HG03064 (cell line): ENCODE results near the gene METTL25.

Experiments used
- ATAC-seq: cut with Tn5 transposase; IDR thresholded peaks from one replicate; pipeline ENCODE4 v1.9.1; 2021; ENCODE audit warnings: low read depth; ENCODE audit not compliant: unreplicated experiment

METTL25 gene

DNA sequence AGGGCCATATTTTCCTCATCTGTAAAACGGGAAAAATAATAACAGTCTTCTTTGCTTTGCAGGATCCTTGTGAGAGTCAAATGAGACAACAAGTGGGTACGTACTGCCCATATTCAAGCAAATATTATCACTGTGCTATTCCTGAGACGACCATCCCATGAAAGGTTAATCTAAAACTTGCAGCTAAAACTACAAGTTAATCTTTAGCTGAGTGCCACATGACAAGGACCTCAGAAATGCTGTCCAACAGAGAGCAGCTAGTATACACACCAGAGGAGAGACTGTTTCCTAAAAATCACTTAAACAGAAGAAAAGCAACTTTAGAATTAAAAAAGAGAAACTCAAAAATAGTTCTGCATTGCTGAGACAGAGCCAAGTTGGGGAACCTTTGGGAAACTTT is 165.7 kb downstream of the METTL25 start:
- ATAC-seq, result no peak

DNA sequence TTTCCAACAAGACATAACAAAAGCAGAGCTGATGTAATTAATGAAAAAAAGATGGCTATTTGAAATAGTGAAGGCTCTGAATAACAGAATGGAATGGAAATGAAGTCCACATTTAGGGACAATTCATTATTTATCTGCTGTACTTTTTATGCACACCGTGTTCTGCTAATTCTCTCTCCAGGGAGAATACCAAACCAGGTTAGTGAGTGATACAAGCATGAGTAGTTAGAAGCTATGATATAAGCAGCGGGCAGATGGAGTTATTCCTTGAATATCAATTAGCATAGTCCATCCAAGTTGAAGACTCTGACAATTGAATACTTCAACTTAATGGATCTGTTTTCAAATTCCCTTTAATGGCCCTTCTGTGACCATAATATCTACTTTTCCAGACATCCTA is 166.3 kb downstream of the METTL25 start:
- ATAC-seq, result no peak

DNA sequence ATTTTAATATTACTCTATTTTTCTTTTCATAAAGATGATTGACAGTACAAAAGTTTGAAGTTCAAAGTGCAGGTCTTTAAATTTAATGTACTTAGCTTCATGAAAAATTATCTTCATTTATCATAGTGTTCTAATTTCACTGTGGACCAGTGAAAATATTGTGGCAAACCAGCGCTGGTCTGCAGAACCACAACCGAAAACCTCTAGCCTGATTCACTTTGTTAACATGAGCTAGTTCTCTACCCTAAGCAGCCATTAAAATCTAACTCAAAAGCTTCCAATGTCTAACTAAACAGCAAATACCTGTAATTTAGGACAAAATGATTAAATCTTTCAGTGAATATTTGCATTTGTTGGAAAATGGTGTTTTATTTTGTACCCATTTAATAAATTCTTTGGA is 167.3 kb downstream of the METTL25 start:
- ATAC-seq, result no peak

DNA sequence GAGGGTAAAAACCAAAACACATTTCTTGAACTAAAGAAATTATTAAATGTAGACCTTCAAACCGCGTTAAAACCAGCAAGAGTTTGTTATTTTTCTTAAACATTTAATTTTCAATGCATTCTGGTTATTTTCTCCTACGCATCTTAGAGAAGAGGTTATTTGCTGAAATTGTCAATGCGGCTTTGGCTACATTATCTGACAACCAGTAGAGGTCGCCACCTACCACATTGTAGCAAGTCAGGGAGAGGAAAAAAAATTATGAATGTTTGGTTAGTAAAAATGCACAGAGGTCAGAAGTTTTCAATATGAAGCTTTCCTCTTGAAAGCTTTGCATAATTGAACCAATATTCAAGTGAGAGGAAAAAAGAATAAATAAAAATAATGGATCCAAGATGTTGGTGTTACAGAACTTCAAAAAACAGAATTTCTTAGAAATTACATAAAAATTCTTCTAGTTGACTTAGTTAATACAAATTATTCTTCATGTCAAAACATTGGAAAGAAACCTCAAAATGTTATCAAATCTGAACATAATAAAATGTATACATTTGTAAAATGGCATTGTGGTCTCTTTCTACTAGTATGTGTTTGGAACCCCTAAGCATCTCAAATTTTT is 168.9 kb downstream of the METTL25 start:
- ATAC-seq, result no peak
